ENCODE data around the gene SEPTIN12.
A peak's percentile ranks its signal among the peaks of the same experiment; 100 is the strongest.
"Not testable (repeated sequence)": the region's sequence is repeated elsewhere in the genome, so short reads cannot be mapped to it uniquely, and the experiment has no call there.

Gene SEPTIN12

GRCh38 chr16:4801962-4802658 lies 14.0 kb upstream of the SEPTIN12 start, which contains the start of gene ROGDI:
ROGDI (minus strand) TSS chr16:4802633; CDS start chr16:4802571, 62 bp downstream.
- peak in 1 of 2 experiments; percentile 40 for DNase-seq

GRCh38 chr16:4801051-4801961 lies 13.2 kb upstream of the SEPTIN12 start:
- no peak for DNase-seq

- DNase-seq, result no peak
Observed at GRCh38 chr16:4800290-4801041, 12.3 kb upstream of the SEPTIN12 start.

- DNase-seq, result no peak
Observed at GRCh38 chr16:4799171-4799855, 11.2 kb upstream of the SEPTIN12 start.

DNA sequence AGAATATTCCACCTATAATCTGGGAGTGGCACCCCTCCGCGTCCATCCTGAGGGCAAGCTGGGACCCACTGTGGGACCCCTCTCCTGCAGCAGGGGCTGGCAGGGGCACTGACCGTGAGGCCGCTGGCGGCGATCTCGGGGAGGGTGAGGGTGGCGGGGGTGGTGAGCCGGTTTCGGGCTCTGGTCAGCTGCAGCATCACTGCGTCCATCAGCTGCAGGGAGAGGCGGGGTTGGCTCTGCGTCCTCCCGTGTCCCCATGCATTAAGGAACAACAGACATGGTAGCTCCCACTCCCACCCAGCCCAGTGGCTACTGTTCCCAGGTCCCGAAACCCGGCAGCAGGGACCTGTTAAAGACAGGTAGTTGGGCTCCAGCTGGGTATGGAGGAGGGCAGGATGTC lies 10.3 kb upstream of the SEPTIN12 start:
- no peak for DNase-seq

DNA sequence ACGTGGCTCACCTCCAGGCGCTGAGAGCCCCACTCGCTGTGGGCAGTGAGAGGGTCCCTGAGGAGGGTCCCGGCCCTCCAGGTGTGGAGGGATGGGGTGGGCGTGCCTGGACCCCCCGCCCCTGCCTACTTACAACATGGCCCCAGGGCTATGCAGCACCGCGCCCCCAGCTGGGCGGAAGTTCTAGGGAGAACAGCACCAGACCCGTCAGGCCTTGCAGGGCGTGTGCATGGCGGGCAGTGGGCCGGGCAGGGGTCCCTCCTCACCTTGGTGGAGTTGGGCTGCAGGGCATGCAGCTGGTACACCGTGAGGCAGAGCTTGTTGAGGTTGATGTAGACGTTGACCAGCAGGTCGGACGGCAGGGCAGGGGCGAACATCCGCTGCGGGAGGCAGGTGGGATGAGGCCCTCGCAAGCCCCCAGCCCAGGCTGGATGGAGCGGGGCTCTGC lies 9.7 kb upstream of the SEPTIN12 start:
- no peak for DNase-seq

- DNase-seq, result no peak
Observed at GRCh38 chr16:4796982-4797804, 9.0 kb upstream of the SEPTIN12 start.

DNA sequence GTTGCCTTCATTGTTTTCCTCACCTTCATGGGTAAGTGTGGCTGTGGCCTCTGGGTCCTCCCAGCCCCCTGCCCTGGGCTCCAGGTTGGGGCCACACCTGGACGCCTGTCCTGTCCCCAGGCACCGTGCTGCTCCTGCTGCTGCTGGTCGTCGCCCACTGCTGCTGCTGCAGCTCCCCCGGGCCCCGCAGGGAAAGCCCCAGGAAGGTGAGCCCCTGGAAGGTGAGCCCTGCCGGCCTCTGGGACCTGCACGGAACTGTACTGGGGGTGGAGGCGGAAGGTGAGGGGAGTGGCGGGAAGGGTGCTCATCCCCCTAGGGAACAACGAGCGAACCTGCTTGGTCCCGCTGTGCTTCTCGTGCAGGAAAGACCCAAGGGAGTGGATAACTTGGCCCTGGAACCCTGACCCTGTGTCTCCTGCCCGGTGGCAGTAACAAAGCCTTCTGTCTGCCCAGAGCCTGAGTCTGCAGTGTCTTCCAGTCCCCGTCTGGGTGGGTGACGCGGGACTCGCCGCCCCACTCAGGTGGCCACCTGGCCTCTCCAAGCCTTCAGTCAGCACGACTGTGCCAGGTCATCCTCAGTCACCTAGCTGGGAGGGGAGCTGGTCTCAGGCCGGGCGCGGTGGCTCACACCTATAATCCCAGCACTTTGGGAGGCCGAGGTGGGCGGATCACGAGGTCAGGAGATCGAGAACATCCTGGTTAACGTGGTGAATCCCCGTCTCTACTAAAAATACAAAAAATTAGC lies 7.9 kb upstream of the SEPTIN12 start:
- DNase-seq, result no peak

GRCh38 chr16:4795181-4795827 lies 7.2 kb upstream of the SEPTIN12 start, which contains the start of gene SMIM22:
SMIM22 (plus strand) TSS chr16:4795369; CDS start chr16:4795735, 366 bp downstream.
- DNase-seq, result no peak

- DNase-seq, result no peak
Observed at GRCh38 chr16:4792951-4793513, 4.9 kb upstream of the SEPTIN12 start.

DNA sequence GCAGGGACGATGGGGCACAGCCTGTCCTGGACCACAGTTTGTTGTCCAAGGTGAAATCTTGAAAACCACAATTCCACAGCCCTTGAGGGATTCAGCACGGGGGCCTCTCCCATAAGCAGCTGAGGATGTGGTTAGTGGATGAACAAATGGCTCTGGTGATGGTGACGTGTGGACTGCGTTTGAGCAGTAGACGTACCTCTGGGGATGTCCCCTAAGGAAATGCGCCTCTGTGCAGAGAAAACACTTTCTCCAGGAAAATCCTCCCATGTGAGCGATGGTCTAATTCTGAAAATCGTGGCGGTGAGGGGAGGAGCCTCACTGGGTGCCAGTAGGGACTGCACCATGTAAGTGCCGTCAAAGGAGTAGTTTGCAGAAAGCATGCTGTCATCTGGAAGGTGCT lies 2.7 kb upstream of the SEPTIN12 start:
- no peak for DNase-seq

- DNase-seq, result no peak
Observed at GRCh38 chr16:4790261-4790660, 2.1 kb upstream of the SEPTIN12 start.

DNA sequence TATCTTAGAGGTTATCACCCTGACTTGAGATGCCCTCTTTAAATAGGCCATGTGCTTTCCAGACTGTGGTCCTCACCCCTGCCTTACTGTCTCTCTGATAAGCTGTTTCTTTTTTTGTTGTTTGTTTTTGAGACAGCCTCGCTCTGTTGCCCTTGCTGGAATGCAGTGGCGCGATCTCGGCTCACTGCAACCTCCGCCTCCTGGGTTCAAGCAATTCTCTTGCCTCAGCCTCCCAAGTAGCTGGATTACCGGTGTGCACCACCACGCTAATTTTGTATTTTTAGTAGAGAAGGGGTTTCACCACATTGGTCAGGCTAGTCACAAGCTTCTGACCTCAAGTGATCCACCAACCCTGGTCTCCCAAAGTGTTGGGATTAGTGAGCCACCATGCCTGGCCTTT lies 765 bp upstream of the SEPTIN12 start:
- DNase-seq, result no peak

DNA sequence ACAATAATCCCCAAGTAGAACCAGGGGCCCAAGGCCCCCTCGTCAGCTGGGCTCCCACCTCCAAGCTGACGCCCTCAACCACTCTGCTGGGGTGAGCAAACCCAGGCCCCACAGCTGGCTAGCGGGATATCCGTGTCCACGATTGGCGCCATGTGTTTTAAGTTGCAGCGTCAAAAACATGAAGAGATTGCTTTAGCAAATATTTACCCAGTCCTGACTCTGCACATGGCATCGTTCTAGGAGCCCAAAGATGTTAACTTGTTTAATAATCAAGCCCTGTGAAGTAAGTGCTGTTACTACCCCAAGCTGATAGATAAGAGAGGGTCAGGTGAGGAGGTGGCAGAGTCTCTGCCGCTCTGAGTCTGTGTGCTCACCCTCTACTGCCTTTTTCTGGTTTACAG lies 344 bp upstream of the SEPTIN12 start:
- DNase-seq, result no peak

- no peak for DNase-seq
Observed at GRCh38 chr16:4787068-4787467, 1.1 kb downstream of the SEPTIN12 start.

DNA sequence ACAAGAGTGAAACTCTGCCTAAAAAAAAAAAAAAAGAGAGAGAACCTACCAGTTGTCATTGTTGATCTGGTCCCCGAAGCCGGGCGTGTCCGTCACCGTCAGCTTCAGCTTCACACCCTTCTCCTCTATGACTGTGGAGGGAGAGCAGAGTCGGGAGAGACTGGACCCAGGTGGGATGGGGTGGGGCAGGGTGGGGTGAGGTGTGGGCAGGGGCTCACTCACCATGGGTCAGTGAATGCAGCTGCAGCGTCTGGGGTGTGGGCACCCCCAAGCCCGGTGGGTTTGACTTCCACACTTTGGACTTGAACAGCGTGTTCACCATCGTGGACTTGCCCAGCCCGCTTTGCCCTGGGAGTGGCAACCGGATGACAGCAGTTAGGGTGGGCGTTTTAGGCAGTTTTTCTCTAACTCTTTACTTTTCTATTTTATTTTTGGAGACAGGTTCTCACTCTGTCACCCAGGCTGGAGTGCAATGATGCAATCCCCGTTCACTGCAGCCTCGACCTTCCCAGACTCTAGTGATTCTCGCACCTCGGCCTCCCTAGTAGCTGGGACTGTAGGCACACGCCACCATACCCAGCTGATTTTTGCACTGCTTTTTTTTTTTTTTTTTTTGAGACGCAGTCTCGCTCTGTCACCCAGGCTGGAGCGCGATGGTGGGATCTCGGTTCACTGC lies 2.2 kb downstream of the SEPTIN12 start:
- DNase-seq, result no peak

- not testable (repeated sequence) for DNase-seq
Observed at GRCh38 chr16:4784444-4784987, 3.6 kb downstream of the SEPTIN12 start.

DNA sequence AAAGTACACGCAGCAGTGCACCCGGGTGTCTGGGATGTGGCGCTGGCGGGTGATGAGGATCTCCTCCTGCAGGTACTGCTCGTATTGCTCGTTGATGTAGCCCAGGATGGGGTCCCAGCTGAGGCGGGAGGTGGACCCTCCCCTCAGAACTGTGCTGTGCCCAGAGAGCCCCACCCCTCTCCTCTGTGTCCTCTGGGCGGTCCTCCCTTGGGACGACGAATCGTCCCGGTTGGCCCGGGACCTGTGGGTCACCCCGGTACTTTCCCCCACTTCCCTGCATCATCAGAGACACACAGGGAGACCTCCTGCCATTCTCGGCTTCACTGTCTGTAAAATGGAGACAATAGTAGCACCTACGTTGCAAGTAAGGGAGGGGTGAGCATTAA lies 4.2 kb downstream of the SEPTIN12 start:
- no peak for DNase-seq

Data from NCI-H446 (cell line).